ENCODE results near the gene DGKD.
"Not testable (repeated sequence)": the region's sequence is repeated elsewhere in the genome, so short reads cannot be mapped to it uniquely, and the experiment has no call there.

The DGKD gene

DNA sequence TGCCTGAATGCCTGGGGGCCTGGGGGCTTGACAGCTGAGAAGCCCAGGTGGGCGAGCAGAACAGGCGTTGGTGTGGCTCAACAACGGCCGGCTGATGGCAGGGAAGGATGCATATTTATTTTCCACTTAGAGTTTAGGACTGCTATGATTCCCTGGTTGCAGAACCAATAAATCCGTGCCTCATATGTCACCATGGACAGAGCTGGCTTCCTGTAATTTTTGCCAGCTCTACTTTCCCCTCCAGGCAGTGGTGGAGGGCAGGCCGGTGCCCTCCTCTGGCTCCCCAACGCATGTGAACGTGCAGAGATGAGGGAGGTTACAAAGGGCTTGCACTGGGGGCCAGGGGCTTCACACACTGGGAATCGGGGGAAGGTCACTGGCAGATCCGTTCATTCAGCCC is 28.5 kb upstream of the DGKD start:
- H3K9ac ChIP-seq (ENCODE audit: low read depth, low read length), result no peak overlapping the region
- H3K36me3 ChIP-seq (ENCODE audit: insufficient read depth, low read depth, low read length), result no peaks in the 10 kb centered on the region
- peaks cover 10% of the 10 kb centered on the region for H3K4me1 ChIP-seq (ENCODE audit: insufficient read depth, low read length)
- peaks cover 64% of the 10 kb centered on the region for H3K27me3 ChIP-seq (ENCODE audit: insufficient read depth, low read length)
- no peak overlapping the region for H3K27ac ChIP-seq (ENCODE audit: low read length)
- no peaks in the 10 kb centered on the region for H3K9me3 ChIP-seq (ENCODE audit: insufficient read depth, low read depth, low read length)
- H3K4me3 ChIP-seq (ENCODE audit: low read length), result no peak overlapping the region

DNA sequence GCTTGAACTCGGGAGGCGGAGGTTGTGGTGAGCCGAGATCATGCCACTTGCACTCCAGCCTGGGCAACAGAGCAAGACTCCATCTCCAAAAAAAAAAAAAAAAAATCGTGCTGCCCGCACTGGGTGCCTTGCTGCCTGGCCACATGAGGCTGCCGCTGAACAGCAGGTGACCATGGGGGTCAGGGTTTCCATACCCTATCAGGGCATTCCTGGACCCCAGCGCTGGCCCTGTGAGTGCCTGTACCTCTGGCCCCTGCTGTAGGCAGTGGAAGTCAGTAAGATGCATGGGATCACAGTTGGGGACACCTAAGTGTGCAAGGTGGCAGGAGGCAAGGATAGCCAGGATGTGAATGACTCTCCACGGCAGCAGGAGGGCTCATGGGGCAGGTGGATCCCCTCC is 27.8 kb upstream of the DGKD start:
- Histone ChIP-seq H3K4me1 (ENCODE audit: insufficient read depth, low read length) (peaks cover 10% of the 10 kb centered on the region), H3K27me3 (ENCODE audit: insufficient read depth, low read length) (peaks cover 68% of the 10 kb centered on the region), H3K36me3 (ENCODE audit: insufficient read depth, low read depth, low read length) (no peaks in the 10 kb centered on the region), H3K27ac (ENCODE audit: low read length) (no peak overlapping the region), H3K9ac (ENCODE audit: low read depth, low read length) (no peak overlapping the region), H3K4me3 (ENCODE audit: low read length) (no peak overlapping the region), H3K9me3 (ENCODE audit: insufficient read depth, low read depth, low read length) (no peaks in the 10 kb centered on the region)

DNA sequence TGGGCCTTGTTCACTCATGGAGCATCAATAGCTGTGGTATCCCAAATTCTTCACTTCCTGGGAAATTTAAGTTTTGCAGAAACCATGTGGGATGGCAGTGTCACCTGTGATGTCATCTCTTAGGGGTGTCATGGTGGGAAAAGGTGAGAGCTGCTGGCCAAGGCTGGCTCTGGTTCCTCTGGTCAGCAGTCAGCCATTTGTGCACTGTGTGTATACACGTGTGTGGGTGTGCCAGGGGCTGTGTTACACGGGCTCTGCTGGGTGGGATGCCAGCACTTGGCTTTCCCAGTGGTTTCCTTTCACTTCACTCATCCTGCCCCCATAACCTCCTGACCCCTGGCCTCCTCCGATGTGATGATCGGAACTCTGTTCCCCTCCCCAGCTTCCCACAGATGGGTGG is 25.4 kb upstream of the DGKD start:
- Histone ChIP-seq H3K9ac (ENCODE audit: low read depth, low read length) (no peak overlapping the region), H3K4me3 (ENCODE audit: low read length) (no peak overlapping the region), H3K27ac (ENCODE audit: low read length) (no peak overlapping the region)

DNA sequence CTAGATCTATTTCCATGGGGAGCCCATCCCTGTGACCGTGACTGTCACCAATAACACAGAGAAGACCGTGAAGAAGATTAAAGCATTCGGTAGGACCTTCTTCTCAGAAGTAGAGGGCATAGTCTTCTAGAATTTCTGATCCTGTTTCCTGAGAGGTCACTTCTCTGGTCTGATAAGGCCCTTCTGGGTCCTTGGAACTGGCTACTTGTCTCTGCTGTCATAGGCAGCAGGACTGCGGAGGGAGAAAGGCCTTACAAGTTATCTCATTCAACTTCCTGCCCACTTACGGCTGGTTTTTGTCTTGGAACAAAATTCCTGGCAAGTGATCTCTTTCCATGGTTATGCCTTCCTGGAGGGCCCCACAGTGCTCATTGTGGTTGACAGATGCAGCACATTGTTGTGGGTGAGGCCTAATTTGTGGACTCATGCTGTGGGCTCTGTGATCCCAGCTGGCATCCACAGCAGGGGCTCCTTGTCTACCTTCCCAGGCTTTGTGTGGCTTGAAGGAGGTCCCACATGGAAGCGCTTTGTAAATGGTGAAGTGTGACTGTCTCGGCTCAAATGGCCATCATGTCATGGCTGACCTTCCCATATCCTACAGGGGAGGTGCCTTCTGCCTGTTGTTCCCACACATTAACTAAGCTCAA is 24.7 kb upstream of the DGKD start:
- Histone ChIP-seq H3K4me3 (ENCODE audit: low read length) (no peak overlapping the region), H3K4me1 (ENCODE audit: insufficient read depth, low read length) (peaks cover 10% of the 10 kb centered on the region), H3K9ac (ENCODE audit: low read depth, low read length) (no peak overlapping the region), H3K9me3 (ENCODE audit: insufficient read depth, low read depth, low read length) (no peaks in the 10 kb centered on the region), H3K27me3 (ENCODE audit: insufficient read depth, low read length) (peaks cover 88% of the 10 kb centered on the region), H3K27ac (ENCODE audit: low read length) (no peak overlapping the region), H3K36me3 (ENCODE audit: insufficient read depth, low read depth, low read length) (no peaks in the 10 kb centered on the region)

More for the DNA sequence above, 25.4 kb upstream of the DGKD start:
- H3K36me3 ChIP-seq (ENCODE audit: insufficient read depth, low read depth, low read length), result no peaks in the 10 kb centered on the region
- H3K9me3 ChIP-seq (ENCODE audit: insufficient read depth, low read depth, low read length), result no peaks in the 10 kb centered on the region
- peaks cover 10% of the 10 kb centered on the region for H3K4me1 ChIP-seq (ENCODE audit: insufficient read depth, low read length)
- peaks cover 86% of the 10 kb centered on the region for H3K27me3 ChIP-seq (ENCODE audit: insufficient read depth, low read length)

DNA sequence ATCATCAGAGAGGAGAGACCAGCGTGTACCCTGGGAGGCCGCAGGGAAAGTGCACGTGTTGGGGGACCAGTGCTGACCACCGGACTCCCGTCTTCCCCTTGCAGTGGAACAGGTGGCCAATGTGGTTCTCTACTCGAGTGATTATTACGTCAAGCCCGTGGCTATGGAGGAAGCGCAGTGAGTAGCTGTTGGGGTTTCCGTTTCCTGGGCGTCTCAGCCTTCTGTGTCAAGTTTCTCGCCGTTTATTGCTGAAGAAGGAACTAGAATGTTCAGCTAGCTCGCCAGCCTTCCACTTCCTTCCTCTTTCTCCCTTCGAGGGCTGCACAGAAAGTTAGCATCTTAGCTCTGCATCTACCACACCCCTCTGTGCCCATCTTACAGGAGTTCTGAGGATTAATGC is 22.8 kb upstream of the DGKD start:
- peaks cover 94% of the 10 kb centered on the region for H3K27me3 ChIP-seq (ENCODE audit: insufficient read depth, low read length)
- no peaks in the 10 kb centered on the region for H3K9me3 ChIP-seq (ENCODE audit: insufficient read depth, low read depth, low read length)
- no peak overlapping the region for H3K9ac ChIP-seq (ENCODE audit: low read depth, low read length)
- no peaks in the 10 kb centered on the region for H3K36me3 ChIP-seq (ENCODE audit: insufficient read depth, low read depth, low read length)
- no peak overlapping the region for H3K4me3 ChIP-seq (ENCODE audit: low read length)
- H3K27ac ChIP-seq (ENCODE audit: low read length), result no peak overlapping the region
- H3K4me1 ChIP-seq (ENCODE audit: insufficient read depth, low read length), result peaks cover 10% of the 10 kb centered on the region

DNA sequence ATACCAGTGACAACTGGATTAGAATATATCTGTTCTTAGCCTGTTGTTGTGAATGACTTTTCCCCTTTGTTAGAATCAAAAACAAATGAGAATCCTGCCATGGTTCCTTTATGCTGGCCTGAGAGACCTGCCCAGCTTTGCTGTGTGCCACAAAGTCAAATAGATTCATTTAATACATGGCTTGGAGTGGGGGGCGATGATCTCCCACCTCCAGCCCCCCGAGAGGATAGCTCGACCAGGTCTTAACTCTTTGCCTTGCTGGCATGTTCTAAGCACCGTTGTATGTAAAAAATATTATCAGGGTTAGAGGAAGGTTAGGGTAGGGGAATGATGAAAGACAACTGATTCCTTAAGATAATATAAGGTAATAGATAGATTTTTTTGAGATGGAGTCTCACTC is 22.2 kb upstream of the DGKD start:
- Histone ChIP-seq H3K4me3 (ENCODE audit: low read length) (no peak overlapping the region), H3K27ac (ENCODE audit: low read length) (no peak overlapping the region), H3K9ac (ENCODE audit: low read depth, low read length) (no peak overlapping the region), H3K4me1 (ENCODE audit: insufficient read depth, low read length) (peaks cover 10% of the 10 kb centered on the region), H3K27me3 (ENCODE audit: insufficient read depth, low read length) (peaks cover 89% of the 10 kb centered on the region), H3K36me3 (ENCODE audit: insufficient read depth, low read depth, low read length) (no peaks in the 10 kb centered on the region), H3K9me3 (ENCODE audit: insufficient read depth, low read depth, low read length) (no peaks in the 10 kb centered on the region)

DNA sequence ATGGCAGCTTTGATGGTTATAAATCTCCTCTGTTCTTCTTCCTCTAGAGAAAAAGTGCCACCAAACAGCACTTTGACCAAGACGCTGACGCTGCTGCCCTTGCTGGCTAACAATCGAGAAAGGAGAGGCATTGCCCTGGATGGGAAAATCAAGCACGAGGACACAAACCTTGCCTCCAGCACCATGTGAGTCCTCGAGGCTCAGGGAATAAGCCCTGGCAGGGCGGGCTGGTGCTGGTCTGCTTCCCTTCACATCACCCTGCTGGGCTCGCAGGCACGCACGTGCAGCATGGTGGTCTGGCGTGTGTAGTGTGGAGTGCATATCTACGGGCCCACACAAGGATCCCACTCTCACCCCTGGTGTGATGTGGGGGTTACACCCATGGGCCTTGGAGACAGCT is 19.4 kb upstream of the DGKD start:
- no peaks in the 10 kb centered on the region for H3K36me3 ChIP-seq (ENCODE audit: insufficient read depth, low read depth, low read length)
- H3K27me3 ChIP-seq (ENCODE audit: insufficient read depth, low read length), result peaks cover 75% of the 10 kb centered on the region
- H3K4me1 ChIP-seq (ENCODE audit: insufficient read depth, low read length), result no peaks in the 10 kb centered on the region; the same call in 1 of the 2 replicates
- no peaks in the 10 kb centered on the region for H3K9me3 ChIP-seq (ENCODE audit: insufficient read depth, low read depth, low read length)
- H3K27ac ChIP-seq (ENCODE audit: low read length), result no peak overlapping the region
- H3K9ac ChIP-seq (ENCODE audit: low read depth, low read length), result no peak overlapping the region
- no peak overlapping the region for H3K4me3 ChIP-seq (ENCODE audit: low read length)

DNA sequence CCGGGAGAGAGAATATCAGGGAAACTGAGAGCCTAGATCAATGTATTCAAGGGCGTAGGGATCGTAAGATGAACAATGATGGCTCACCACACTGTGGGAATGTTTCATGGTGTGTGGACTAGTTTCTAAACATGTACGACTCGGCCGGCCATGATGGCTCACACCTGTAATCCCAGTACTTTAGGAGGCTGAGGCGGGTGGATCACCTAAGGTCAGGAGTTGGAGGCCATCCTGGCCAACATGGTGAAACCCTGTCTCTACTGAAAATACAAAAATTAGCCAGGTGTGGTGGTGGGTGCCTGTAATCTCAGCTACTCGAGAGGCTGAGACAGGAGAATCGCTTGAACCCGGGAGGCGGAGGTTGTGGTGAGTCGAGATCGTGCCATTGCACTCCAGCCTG is 18.2 kb upstream of the DGKD start:
- peaks cover 64% of the 10 kb centered on the region for H3K27me3 ChIP-seq (ENCODE audit: insufficient read depth, low read length)
- not testable (repeated sequence) for H3K9me3 ChIP-seq (ENCODE audit: insufficient read depth, low read depth, low read length); H3K4me1 ChIP-seq (ENCODE audit: insufficient read depth, low read length); H3K9ac ChIP-seq (ENCODE audit: low read depth, low read length); H3K36me3 ChIP-seq (ENCODE audit: insufficient read depth, low read depth, low read length); H3K4me3 ChIP-seq (ENCODE audit: low read length); H3K27ac ChIP-seq (ENCODE audit: low read length)

DNA sequence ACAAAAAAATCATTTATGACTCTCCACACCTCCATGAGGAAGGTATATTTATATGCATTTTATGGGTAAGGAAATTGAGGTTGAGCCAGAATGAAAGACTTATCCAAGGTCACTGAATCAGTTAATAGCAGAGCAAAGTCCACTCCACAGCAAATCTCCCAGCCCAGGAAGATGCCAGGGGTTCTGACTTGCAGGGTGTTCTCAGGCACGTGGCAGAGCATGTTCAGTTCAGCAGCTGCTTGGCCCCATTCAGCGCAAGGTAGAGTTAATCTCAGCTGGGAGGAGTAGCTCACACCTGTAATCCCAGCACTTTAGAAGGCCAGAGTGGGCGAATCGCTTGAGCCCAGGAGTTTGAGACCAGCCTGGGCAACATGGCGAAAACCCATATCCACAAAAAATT is 17.8 kb upstream of the DGKD start:
- peaks cover 59% of the 10 kb centered on the region for H3K27me3 ChIP-seq (ENCODE audit: insufficient read depth, low read length)
- peaks cover 5% of the 10 kb centered on the region for H3K9me3 ChIP-seq (ENCODE audit: insufficient read depth, low read depth, low read length)
- no peak overlapping the region for H3K27ac ChIP-seq (ENCODE audit: low read length)
- H3K4me1 ChIP-seq (ENCODE audit: insufficient read depth, low read length), result no peaks in the 10 kb centered on the region
- no peaks in the 10 kb centered on the region for H3K36me3 ChIP-seq (ENCODE audit: insufficient read depth, low read depth, low read length)
- no peak overlapping the region for H3K9ac ChIP-seq (ENCODE audit: low read depth, low read length)
- H3K4me3 ChIP-seq (ENCODE audit: low read length), result no peak overlapping the region

DNA sequence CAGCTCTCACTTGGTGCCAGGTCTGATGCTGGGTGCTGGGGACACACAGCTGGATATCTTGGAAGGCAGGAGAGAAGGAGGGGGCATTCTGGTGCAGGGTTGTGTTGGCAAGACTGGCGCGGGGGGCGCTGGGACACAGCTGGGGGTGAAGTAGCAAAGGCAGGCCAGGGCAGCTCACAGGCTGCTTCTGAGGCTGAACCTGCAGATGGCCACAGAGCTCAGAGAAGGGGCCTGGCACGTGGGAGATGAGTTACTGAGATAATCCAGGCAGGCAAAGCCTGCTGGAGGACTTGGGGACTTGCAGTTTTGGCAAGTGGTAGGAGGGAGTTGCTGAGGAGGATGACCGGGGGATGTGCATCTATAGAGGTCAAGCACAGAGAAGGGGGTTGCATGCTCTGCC is 16.2 kb upstream of the DGKD start:
- H3K36me3 ChIP-seq (ENCODE audit: insufficient read depth, low read depth, low read length), result no peaks in the 10 kb centered on the region
- no peak overlapping the region for H3K27ac ChIP-seq (ENCODE audit: low read length)
- no peaks in the 10 kb centered on the region for H3K4me1 ChIP-seq (ENCODE audit: insufficient read depth, low read length)
- no peak overlapping the region for H3K4me3 ChIP-seq (ENCODE audit: low read length)
- H3K9me3 ChIP-seq (ENCODE audit: insufficient read depth, low read depth, low read length), result peaks cover 5% of the 10 kb centered on the region
- no peak overlapping the region for H3K9ac ChIP-seq (ENCODE audit: low read depth, low read length)
- peaks cover 47% of the 10 kb centered on the region for H3K27me3 ChIP-seq (ENCODE audit: insufficient read depth, low read length)

DNA sequence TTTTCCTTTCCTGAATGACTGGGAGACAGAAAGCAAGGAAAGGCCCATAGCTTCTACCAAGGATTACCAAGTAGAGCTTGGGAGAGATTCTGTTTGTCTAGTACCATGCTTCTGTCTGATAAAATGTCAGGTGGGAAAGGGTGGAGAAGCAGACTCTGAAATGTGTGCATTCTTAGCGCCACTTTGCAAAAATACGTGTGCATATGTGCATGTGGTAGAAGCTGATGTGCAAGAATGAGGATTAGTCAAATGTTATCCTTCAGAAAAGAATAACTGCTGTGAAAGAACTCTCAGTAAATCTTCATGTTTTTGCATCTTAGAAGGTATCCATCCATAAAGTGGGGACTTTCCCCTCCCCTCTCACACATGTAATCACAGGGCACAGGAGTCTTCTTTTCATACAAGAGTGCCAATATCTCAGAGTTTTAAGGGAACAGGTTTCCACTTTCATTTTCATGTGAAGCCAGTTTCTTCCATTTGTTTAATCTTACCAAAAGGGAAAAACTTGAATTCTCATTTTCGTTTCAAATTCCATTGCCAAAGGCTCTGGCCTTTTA is 15.4 kb upstream of the DGKD start:
- H3K4me1 ChIP-seq (ENCODE audit: insufficient read depth, low read length), result no peaks in the 10 kb centered on the region
- H3K9ac ChIP-seq (ENCODE audit: low read depth, low read length), result no peak overlapping the region
- H3K36me3 ChIP-seq (ENCODE audit: insufficient read depth, low read depth, low read length), result no peaks in the 10 kb centered on the region
- H3K27ac ChIP-seq (ENCODE audit: low read length), result no peak overlapping the region
- H3K9me3 ChIP-seq (ENCODE audit: insufficient read depth, low read depth, low read length), result peaks cover 5% of the 10 kb centered on the region
- H3K27me3 ChIP-seq (ENCODE audit: insufficient read depth, low read length), result peaks cover 38% of the 10 kb centered on the region
- no peak overlapping the region for H3K4me3 ChIP-seq (ENCODE audit: low read length)

DNA sequence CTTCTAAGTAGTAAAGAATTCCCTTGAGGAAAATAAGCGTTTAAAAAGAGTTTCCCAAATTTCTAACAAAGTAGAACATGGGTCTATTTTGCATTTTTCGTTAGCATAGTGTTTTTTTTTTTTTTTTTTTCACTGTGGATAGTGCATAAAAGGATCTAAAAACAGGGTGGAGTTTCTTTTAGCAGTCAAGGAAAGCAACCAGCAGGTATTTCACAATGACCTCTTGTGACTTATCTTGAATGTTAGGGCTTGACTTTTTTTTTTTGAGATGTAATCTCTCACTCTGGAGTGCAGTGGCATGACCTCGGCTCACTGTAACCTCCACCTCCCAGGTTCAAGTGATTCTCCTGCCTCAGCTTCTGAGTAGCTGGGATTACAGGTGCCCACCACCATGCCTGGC is 14.9 kb upstream of the DGKD start:
- H3K9ac ChIP-seq (ENCODE audit: low read depth, low read length), result no peak overlapping the region
- H3K27me3 ChIP-seq (ENCODE audit: insufficient read depth, low read length), result peaks cover 33% of the 10 kb centered on the region
- no peak overlapping the region for H3K27ac ChIP-seq (ENCODE audit: low read length)
- H3K9me3 ChIP-seq (ENCODE audit: insufficient read depth, low read depth, low read length), result peaks cover 5% of the 10 kb centered on the region
- no peaks in the 10 kb centered on the region for H3K4me1 ChIP-seq (ENCODE audit: insufficient read depth, low read length)
- H3K4me3 ChIP-seq (ENCODE audit: low read length), result no peak overlapping the region
- H3K36me3 ChIP-seq (ENCODE audit: insufficient read depth, low read depth, low read length), result no peaks in the 10 kb centered on the region

Data from iPS-20b (cell line).